NT2/D1 (cell line): ENCODE measurements around the gene RFX4.

Experiments used
- SUZ12 ChIP-seq: IDR thresholded peaks from 2 replicates; pipeline ENCODE4 v1.6.1; 2011; ENCODE audit not compliant: insufficient read length, insufficient read depth; ENCODE audit errors: extremely low read depth
- YY1 ChIP-seq: IDR thresholded peaks from 2 replicates; pipeline ENCODE4 v1.6.1; 2011; ENCODE audit not compliant: insufficient read length, insufficient read depth
- ZNF274 ChIP-seq: IDR thresholded peaks from 2 replicates; pipeline ENCODE4 v1.6.1; 2011; ENCODE audit warnings: mild to moderate bottlenecking, low read depth, low read length

DNA sequence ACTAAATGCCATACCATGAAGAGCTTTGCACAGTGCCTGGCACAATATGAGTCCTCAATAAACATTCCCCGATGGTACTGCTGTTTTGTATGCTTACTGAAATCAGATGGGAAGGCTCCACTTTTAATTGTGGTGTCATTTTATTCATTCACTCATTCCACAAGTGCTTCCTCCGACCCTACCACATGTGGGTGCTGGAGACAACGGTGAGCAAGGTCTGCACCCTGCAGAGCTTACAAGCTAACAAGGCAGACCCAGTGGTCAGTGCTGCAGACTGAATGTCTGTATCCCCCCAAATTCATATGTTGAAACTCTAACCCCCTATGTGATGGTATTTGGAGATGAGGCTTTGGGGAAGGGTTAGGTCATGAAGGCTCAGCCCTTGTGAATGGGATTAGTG is 48.3 kb downstream of the RFX4 start:
- TF ChIP-seq YY1: no peak
- no peak for TF ChIP-seq SUZ12
- no peak for TF ChIP-seq ZNF274
